IMR-90 (cell line): Measurements from ENCODE around the gene MAML2.

ENCODE experiments used
- CHD1 ChIP-seq: IDR thresholded peaks from 2 replicates; pipeline ENCODE4 v1.6.1; 2012; ENCODE audit warnings: low read depth, low read length, improper control_type of control experiment
- POLR2A ChIP-seq: IDR thresholded peaks from 2 replicates; pipeline ENCODE4 v1.6.1; 2012; ENCODE audit warnings: mild to moderate bottlenecking, low read depth, low read length
- TF ChIP-seq, protein P1 (sequence below): conservative IDR thresholded peaks from 2 replicates; pipeline ENCODE4 v1.5.1; 2012; ENCODE audit warnings: mild to moderate bottlenecking, low read depth, low read length, improper control_type of control experiment

DNA sequence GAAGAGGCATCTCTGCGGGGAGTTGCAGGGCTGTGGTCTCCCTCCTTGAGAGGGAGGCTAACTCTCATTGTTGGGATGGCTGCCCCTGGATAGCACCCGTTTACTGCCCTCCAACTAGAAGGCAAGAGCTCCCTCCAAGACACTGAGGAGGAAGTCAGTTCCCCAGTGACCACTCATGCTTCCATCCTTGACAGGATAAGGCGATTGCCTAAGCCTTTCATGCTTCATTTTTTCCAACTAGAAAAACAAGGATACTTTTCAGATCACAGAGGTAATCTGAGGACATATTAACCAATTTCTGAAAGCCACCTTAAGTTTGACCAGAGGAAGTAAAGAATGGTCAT is 186.6 kb downstream of the MAML2 start:
- TF ChIP-seq CHD1 (no peak), POLR2A (no peak)
- TF ChIP-seq, protein P1, sequence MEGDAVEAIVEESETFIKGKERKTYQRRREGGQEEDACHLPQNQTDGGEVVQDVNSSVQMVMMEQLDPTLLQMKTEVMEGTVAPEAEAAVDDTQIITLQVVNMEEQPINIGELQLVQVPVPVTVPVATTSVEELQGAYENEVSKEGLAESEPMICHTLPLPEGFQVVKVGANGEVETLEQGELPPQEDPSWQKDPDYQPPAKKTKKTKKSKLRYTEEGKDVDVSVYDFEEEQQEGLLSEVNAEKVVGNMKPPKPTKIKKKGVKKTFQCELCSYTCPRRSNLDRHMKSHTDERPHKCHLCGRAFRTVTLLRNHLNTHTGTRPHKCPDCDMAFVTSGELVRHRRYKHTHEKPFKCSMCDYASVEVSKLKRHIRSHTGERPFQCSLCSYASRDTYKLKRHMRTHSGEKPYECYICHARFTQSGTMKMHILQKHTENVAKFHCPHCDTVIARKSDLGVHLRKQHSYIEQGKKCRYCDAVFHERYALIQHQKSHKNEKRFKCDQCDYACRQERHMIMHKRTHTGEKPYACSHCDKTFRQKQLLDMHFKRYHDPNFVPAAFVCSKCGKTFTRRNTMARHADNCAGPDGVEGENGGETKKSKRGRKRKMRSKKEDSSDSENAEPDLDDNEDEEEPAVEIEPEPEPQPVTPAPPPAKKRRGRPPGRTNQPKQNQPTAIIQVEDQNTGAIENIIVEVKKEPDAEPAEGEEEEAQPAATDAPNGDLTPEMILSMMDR, result no peak
